Measurements from ENCODE around the gene COL6A1. TPM values are rescaled to one million over a fixed set of nuclear protein-coding genes. Genes with fewer than 3 reads are reported as not detected.

COL6A1 gene
- total RNA-seq, 1 experiment from 2014 or later = 243 TPM

- no peak overlapping the region for H3K4me3 ChIP-seq (ENCODE audit: insufficient read depth, low read depth, low read length)
- no peaks in the 10 kb centered on the region for H3K36me3 ChIP-seq (replicated peaks; ENCODE audit: control insufficient read depth, insufficient read depth, low read length)
- peak; percentile 72 for DNase-seq
- H3K27me3 ChIP-seq (ENCODE audit: control insufficient read depth, insufficient read depth, low read length) = no peaks in the 10 kb centered on the region
Measured at GRCh38 chr21:46022551-46023525, 41.3 kb downstream of the COL6A1 start.

- Histone ChIP-seq H3K27me3 (ENCODE audit: control insufficient read depth, insufficient read depth, low read length) (no peaks in the 10 kb centered on the region), H3K36me3 (replicated peaks; ENCODE audit: control insufficient read depth, insufficient read depth, low read length) (no peaks in the 10 kb centered on the region), H3K4me3 (ENCODE audit: insufficient read depth, low read depth, low read length) (no peak overlapping the region)
- DNase-seq = no peak
Measured at GRCh38 chr21:46023555-46023954, 42.0 kb downstream of the COL6A1 start.

- Histone ChIP-seq H3K36me3 (replicated peaks; ENCODE audit: control insufficient read depth, insufficient read depth, low read length) (no peaks in the 10 kb centered on the region), H3K27me3 (ENCODE audit: control insufficient read depth, insufficient read depth, low read length) (no peaks in the 10 kb centered on the region), H3K4me3 (ENCODE audit: insufficient read depth, low read depth, low read length) (no peak overlapping the region)
- no peak for DNase-seq
Measured at GRCh38 chr21:46024141-46024540, 42.6 kb downstream of the COL6A1 start.

GRCh38 chr21:46025113-46025770, 43.7 kb downstream of the COL6A1 start:
- no peak overlapping the region for H3K4me3 ChIP-seq (ENCODE audit: insufficient read depth, low read depth, low read length)
- no peak for DNase-seq
- no peaks in the 10 kb centered on the region for H3K36me3 ChIP-seq (replicated peaks; ENCODE audit: control insufficient read depth, insufficient read depth, low read length)
- H3K27me3 ChIP-seq (ENCODE audit: control insufficient read depth, insufficient read depth, low read length) = no peaks in the 10 kb centered on the region

- no peaks in the 10 kb centered on the region for H3K27me3 ChIP-seq (ENCODE audit: control insufficient read depth, insufficient read depth, low read length)
- no peaks in the 10 kb centered on the region for H3K36me3 ChIP-seq (replicated peaks; ENCODE audit: control insufficient read depth, insufficient read depth, low read length)
- no peak for DNase-seq
- H3K4me3 ChIP-seq (ENCODE audit: insufficient read depth, low read depth, low read length) = no peak overlapping the region
Measured at GRCh38 chr21:46027851-46028493, 46.4 kb downstream of the COL6A1 start.

GRCh38 chr21:46028573-46029091, 47.1 kb downstream of the COL6A1 start:
- no peaks in the 10 kb centered on the region for H3K27me3 ChIP-seq (ENCODE audit: control insufficient read depth, insufficient read depth, low read length)
- H3K4me3 ChIP-seq (ENCODE audit: insufficient read depth, low read depth, low read length) = no peak overlapping the region
- DNase-seq = no peak
- no peaks in the 10 kb centered on the region for H3K36me3 ChIP-seq (replicated peaks; ENCODE audit: control insufficient read depth, insufficient read depth, low read length)

- no peaks in the 10 kb centered on the region for H3K27me3 ChIP-seq (ENCODE audit: control insufficient read depth, insufficient read depth, low read length)
- no peak for DNase-seq
- no peaks in the 10 kb centered on the region for H3K36me3 ChIP-seq (replicated peaks; ENCODE audit: control insufficient read depth, insufficient read depth, low read length)
- H3K4me3 ChIP-seq (ENCODE audit: insufficient read depth, low read depth, low read length) = no peak overlapping the region
Measured at GRCh38 chr21:46029186-46029924, 47.8 kb downstream of the COL6A1 start.

GRCh38 chr21:46031484-46031883, 49.9 kb downstream of the COL6A1 start:
- Histone ChIP-seq H3K36me3 (replicated peaks; ENCODE audit: control insufficient read depth, insufficient read depth, low read length) (no peaks in the 10 kb centered on the region), H3K27me3 (ENCODE audit: control insufficient read depth, insufficient read depth, low read length) (no peaks in the 10 kb centered on the region), H3K4me3 (ENCODE audit: insufficient read depth, low read depth, low read length) (no peak overlapping the region)
- no peak for DNase-seq

GRCh38 chr21:46032100-46032499, 50.5 kb downstream of the COL6A1 start:
- Histone ChIP-seq H3K36me3 (replicated peaks; ENCODE audit: control insufficient read depth, insufficient read depth, low read length) (no peaks in the 10 kb centered on the region), H3K27me3 (ENCODE audit: control insufficient read depth, insufficient read depth, low read length) (no peaks in the 10 kb centered on the region), H3K4me3 (ENCODE audit: insufficient read depth, low read depth, low read length) (no peak overlapping the region)
- DNase-seq = no peak

GRCh38 chr21:46033410-46034400, 52.1 kb downstream of the COL6A1 start:
- peak; percentile 61 for DNase-seq
- Histone ChIP-seq H3K36me3 (replicated peaks; ENCODE audit: control insufficient read depth, insufficient read depth, low read length) (no peaks in the 10 kb centered on the region), H3K4me3 (ENCODE audit: insufficient read depth, low read depth, low read length) (no peak overlapping the region), H3K27me3 (ENCODE audit: control insufficient read depth, insufficient read depth, low read length) (no peaks in the 10 kb centered on the region)

- no peak overlapping the region for H3K4me3 ChIP-seq (ENCODE audit: insufficient read depth, low read depth, low read length)
- H3K27me3 ChIP-seq (ENCODE audit: control insufficient read depth, insufficient read depth, low read length) = no peaks in the 10 kb centered on the region
- DNase-seq = peak; percentile 50
- no peaks in the 10 kb centered on the region for H3K36me3 ChIP-seq (replicated peaks; ENCODE audit: control insufficient read depth, insufficient read depth, low read length)
Measured at GRCh38 chr21:46035809-46036695, 54.5 kb downstream of the COL6A1 start.

GRCh38 chr21:46036696-46037330, 55.2 kb downstream of the COL6A1 start:
- no peaks in the 10 kb centered on the region for H3K36me3 ChIP-seq (replicated peaks; ENCODE audit: control insufficient read depth, insufficient read depth, low read length)
- no peak overlapping the region for H3K4me3 ChIP-seq (ENCODE audit: insufficient read depth, low read depth, low read length)
- H3K27me3 ChIP-seq (ENCODE audit: control insufficient read depth, insufficient read depth, low read length) = no peaks in the 10 kb centered on the region
- DNase-seq = peak; percentile 46

Measured in H7 (cell line).